ENCODE measurements around the gene TTLL13.
A peak's percentile ranks its signal among the peaks of the same experiment; 100 is the strongest.

TTLL13 gene

GRCh38 chr15:90217671-90218394, 31.5 kb upstream of the TTLL13 start:
- no peak for DNase-seq

- peak; percentile 61 to 71 for DNase-seq
Observed at GRCh38 chr15:90219421-90220141, 29.8 kb upstream of the TTLL13 start.

- peak; percentile 40 to 57 for DNase-seq
Observed at GRCh38 chr15:90221246-90221900, 28.0 kb upstream of the TTLL13 start.

GRCh38 chr15:90222547-90222946, 26.8 kb upstream of the TTLL13 start:
- no peak for DNase-seq

- no peak for DNase-seq
Observed at GRCh38 chr15:90223441-90224165, 25.8 kb upstream of the TTLL13 start.

GRCh38 chr15:90225047-90225446, 24.3 kb upstream of the TTLL13 start:
- DNase-seq = no peak

- no peak for DNase-seq
Observed at GRCh38 chr15:90225504-90226234, 23.7 kb upstream of the TTLL13 start.

- DNase-seq = no peak
Observed at GRCh38 chr15:90227336-90227735, 22.0 kb upstream of the TTLL13 start.

GRCh38 chr15:90227816-90228772, 21.3 kb upstream of the TTLL13 start:
- DNase-seq = no peak

GRCh38 chr15:90228960-90229359, 20.4 kb upstream of the TTLL13 start:
- no peak for DNase-seq

- DNase-seq = no peak
Observed at GRCh38 chr15:90230071-90230494, 19.3 kb upstream of the TTLL13 start.

- no peak for DNase-seq
Observed at GRCh38 chr15:90230610-90231009, 18.7 kb upstream of the TTLL13 start.

- peak; percentile 66 to 77 for DNase-seq
Observed at GRCh38 chr15:90231028-90232017, 18.0 kb upstream of the TTLL13 start.

GRCh38 chr15:90232196-90232595, 17.2 kb upstream of the TTLL13 start:
- peak in 1 of 2 experiments; percentile 21 for DNase-seq

- no peak for DNase-seq
Observed at GRCh38 chr15:90232941-90233386, 16.4 kb upstream of the TTLL13 start.

GRCh38 chr15:90233387-90234095, 15.8 kb upstream of the TTLL13 start, which contains the start of gene CIB1:
Gene CIB1, minus strand, starts transcription at chr15:90233941. Its CDS starts 56 bp downstream, at chr15:90233885.
- DNase-seq = peak; percentile 97 to 98

- DNase-seq = no peak
Observed at GRCh38 chr15:90234096-90234988, 15.0 kb upstream of the TTLL13 start, which contains the start of gene GDPGP1. Gene GDPGP1, plus strand, starts transcription at chr15:90234209. Its CDS starts 6,700 bp downstream, at chr15:90240909.

GRCh38 chr15:90239371-90239770, 10.0 kb upstream of the TTLL13 start:
- DNase-seq = no peak
